ACHN (cell line): ENCODE data around the gene DSTN.
A peak's percentile ranks its signal among the peaks of the same experiment; 100 is the strongest.

Experiments used
- DNase-seq: peaks from one replicate; pipeline ENCODE4 v3.0.0-alpha.2; 2015
- in situ Hi-C: cut with HindIII; loops from 2 replicates; pipeline ENCODE4 v1.10.0; 2017; ENCODE audit warnings: low sequenced_read_pairs, low pct_ligation_motif_present, low pct_unique_long_range_greater_than_20kb

Gene DSTN

GRCh38 chr20:17605131-17605660 lies 35.3 kb downstream of the DSTN start:
- in situ Hi-C loops, result no loop called here
- no peak for DNase-seq

GRCh38 chr20:17606001-17606400 lies 36.1 kb downstream of the DSTN start:
- in situ Hi-C loops, result no loop called here
- no peak for DNase-seq

- in situ Hi-C loops, result no loop called here
- no peak for DNase-seq
Measured at GRCh38 chr20:17608701-17609497, 39.0 kb downstream of the DSTN start.

- no peak for DNase-seq
- in situ Hi-C loops, result no loop called here
Measured at GRCh38 chr20:17609811-17610377, 40.0 kb downstream of the DSTN start.

GRCh38 chr20:17610566-17611289 lies 40.9 kb downstream of the DSTN start:
- in situ Hi-C loops, result no loop called here
- no peak for DNase-seq

- in situ Hi-C loops, result no loop called here
Measured at GRCh38 chr20:17611290-17611539, 41.3 kb downstream of the DSTN start.

GRCh38 chr20:17611540-17612286 lies 41.8 kb downstream of the DSTN start:
- no peak for DNase-seq
- in situ Hi-C loops, result no loop called here

More at GRCh38 chr20:17611290-17611539, 41.3 kb downstream of the DSTN start:
- DNase-seq, result peak; percentile 16

- DNase-seq, result no peak
- in situ Hi-C loops, result no loop called here
Measured at GRCh38 chr20:17612287-17612991, 42.6 kb downstream of the DSTN start.

GRCh38 chr20:17612992-17613327 lies 43.1 kb downstream of the DSTN start:
- no peak for DNase-seq
- in situ Hi-C loops, result no loop called here

- in situ Hi-C loops, result no loop called here
- DNase-seq, result no peak
Measured at GRCh38 chr20:17613328-17614175, 43.7 kb downstream of the DSTN start.

- in situ Hi-C loops, result no loop called here
- no peak for DNase-seq
Measured at GRCh38 chr20:17614176-17614811, 44.4 kb downstream of the DSTN start.

- DNase-seq, result no peak
- in situ Hi-C loops, result no loop called here
Measured at GRCh38 chr20:17614812-17615644, 45.2 kb downstream of the DSTN start.

GRCh38 chr20:17615645-17616479 lies 46.0 kb downstream of the DSTN start:
- no peak for DNase-seq
- in situ Hi-C loops, result no loop called here

- in situ Hi-C loops, result no loop called here
- DNase-seq, result no peak
Measured at GRCh38 chr20:17616480-17617211, 46.8 kb downstream of the DSTN start.

- in situ Hi-C loops, result no loop called here
- peak; percentile 54 for DNase-seq
Measured at GRCh38 chr20:17617212-17617867, 47.5 kb downstream of the DSTN start.
